ENCODE measurements around the gene DDX5. TPM values are rescaled to one million over a fixed set of nuclear protein-coding genes. Genes with fewer than 3 reads are reported as not detected.

The DDX5 gene
- total RNA-seq, 2 experiments from 2014 or later = 679 to 698 TPM

DNA sequence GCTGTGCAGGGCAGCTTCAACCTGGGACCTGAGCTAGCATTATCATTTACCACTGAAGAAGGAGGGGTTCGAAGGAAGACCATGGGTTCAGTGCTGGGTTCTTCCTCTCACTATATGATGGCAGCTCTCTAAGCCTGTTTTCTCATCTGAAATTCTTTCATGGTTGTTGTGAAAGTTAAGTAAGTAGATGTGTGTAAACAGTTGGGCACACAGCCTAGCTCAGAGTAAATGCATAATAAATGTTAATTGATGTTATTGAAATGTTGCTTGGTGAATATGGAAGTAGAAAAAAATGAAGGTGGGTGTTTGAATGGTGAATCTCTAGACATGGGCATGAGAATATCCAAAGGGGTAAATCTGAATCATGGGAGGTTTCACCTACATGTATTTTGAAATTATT is 9.7 kb upstream of the DDX5 start:
- CTCF ChIA-PET = interaction anchor here (0.7 kb wide), 1 partner anchor 9 kb away, joined by 3 read pairs; the partner anchor contains the start of gene CEP95
- POLR2A ChIA-PET = interaction anchor here (0.5 kb wide), 1 partner anchor 1622 kb away, joined by 5 read pairs; no protein-coding TSS in a partner anchor

GRCh38 chr17:64515419-64515818 is 9.3 kb upstream of the DDX5 start:
- ChIA-PET CTCF (interaction anchor here (0.7 kb wide), 1 partner anchor 8 kb away, joined by 3 read pairs; the partner anchor contains the start of gene CEP95), POLR2A (interaction anchor here (0.5 kb wide), 2 partner anchors 51 to 1622 kb away, joined by 5 to 10 read pairs; no protein-coding TSS in a partner anchor)

DNA sequence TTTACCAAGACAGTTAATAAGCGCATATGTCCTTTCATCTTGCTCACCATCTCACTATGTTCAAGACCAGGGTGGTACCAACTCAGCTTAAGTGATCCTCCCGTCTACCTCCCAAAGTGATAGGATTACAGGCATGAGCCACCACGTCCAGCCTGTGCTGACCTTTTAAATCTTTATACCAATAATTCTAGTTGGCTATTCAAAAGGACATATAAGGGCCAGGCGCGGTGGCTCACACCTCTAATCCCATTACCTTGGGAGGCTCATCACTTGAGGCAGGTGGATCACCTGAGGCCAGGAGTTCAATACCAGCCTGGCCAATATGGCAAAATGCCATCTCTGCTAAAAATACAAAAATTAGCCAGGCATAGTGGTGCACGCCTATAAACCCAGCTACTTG is 3.1 kb upstream of the DDX5 start:
- POLR2A ChIA-PET = no interaction called here
- CTCF ChIA-PET = interaction anchor here (0.6 to 1.1 kb wide), 2 partner anchors 18 to 167 kb away, joined by 3 read pairs; no protein-coding TSS in a partner anchor

- POLR2A ChIA-PET = no interaction called here
- CTCF ChIA-PET = interaction anchor here (0.6 to 1.1 kb wide), 2 partner anchors 18 to 168 kb away, joined by 3 read pairs; no protein-coding TSS in a partner anchor
Observed at GRCh38 chr17:64508683-64509082, 2.6 kb upstream of the DDX5 start.

- ChIA-PET CTCF (interaction anchor here (1.0 to 1.8 kb wide), 5 partner anchors 8 to 87 kb away, joined by 3 to 7 read pairs (median 5); partner anchors contain the start of gene POLG2), POLR2A (interaction anchor here (1.0 to 4.4 kb wide), 5 partner anchors 11 to 141 kb away, joined by 3 to 90 read pairs (median 4); partner anchors contain the start of gene POLG2)
Observed at GRCh38 chr17:64507413-64507782, 1.3 kb upstream of the DDX5 start.

- ChIA-PET CTCF (interaction anchor here (1.0 to 1.8 kb wide), 5 partner anchors 9 to 87 kb away, joined by 3 to 7 read pairs (median 5); partner anchors contain the start of gene POLG2), POLR2A (interaction anchor here (0.5 to 4.4 kb wide), 10 partner anchors 11 to 230 kb away, joined by 3 to 90 read pairs (median 4); partner anchors contain the start of gene POLG2)
Observed at GRCh38 chr17:64506576-64507412, 705 bp upstream of the DDX5 start, which contains the start of gene CEP95. Gene CEP95, plus strand, starts transcription at chr17:64506977. Its CDS starts 121 bp downstream, at chr17:64507098.

DNA sequence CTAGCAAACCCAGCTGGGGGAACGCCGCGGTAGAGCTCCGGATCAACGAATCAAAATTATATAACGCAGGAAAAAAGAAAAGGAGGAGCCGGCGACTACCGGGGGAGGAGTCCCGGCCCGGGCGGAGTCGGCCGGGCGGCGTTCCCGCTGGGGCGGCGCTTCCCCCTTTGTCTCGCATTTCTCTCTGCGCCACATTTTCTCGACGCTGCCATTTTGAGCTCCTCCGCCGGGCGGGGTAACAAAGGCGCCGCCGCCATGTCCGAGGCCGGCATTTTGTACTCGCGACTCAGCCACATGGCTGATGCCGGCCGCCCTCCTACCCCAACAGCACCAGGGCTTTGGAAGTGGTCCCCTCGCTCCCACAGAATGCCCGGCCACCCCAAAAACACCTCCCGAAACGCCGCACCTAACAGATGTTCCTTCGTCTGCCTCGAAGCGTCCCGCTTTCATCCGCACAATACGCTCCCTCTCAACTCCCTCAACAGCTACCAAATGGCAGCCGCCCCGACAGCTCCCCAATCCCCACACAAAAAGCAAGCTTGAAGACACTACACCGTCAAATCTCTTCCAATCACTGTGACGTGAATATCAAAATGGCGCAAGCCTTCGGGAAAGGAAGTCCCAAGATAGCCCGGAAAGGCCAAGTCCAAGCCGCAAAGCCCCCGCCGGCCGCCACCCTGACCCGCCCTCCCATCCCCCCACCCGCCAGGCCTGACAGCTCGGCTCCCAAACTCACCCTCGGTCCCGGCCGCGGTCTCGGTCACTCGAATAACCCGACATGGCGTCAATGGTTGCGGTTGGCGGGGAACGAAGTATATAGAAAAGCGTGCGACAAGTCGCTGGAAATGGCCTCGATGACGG is 519 bp downstream of the DDX5 start:
- ChIA-PET POLR2A (interaction anchor here (0.6 to 4.4 kb wide), 13 partner anchors 9 to 732 kb away, joined by 3 to 90 read pairs (median 4); partner anchors contain the start of genes DDX42, ICAM2, POLG2 and SMURF2), CTCF (interaction anchor here (1.4 to 1.5 kb wide), 2 partner anchors 9 to 15 kb away, joined by 4 to 15 read pairs; partner anchors contain the start of gene POLG2)

DNA sequence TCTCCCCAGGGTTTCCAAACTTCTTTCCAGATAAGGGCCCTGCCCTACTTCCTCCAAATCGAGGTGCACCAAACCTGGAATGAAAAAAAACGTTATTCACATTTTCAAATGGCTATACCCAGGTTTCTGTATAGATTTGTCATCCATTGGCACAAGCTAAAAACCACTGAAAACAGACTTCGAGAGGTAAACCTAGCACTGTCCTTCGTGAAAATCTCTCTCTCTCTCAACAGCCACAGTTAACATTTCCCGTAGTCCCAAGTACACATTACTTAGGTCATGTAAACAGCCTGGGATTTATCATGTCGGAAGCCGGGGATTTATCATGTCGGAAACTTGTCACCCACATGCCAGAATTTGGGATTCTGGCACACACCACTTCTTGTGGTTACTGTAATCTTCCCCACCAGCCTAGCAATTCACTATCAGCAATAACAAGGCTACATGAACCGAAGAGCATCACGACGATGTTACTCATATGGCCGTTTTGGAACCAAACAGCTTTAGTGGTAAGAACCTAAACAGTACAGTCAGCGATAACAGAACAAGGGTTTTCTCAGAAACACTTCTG is 1.2 kb downstream of the DDX5 start:
- ChIA-PET POLR2A (interaction anchor here (0.6 to 4.4 kb wide), 11 partner anchors 9 to 731 kb away, joined by 3 to 90 read pairs (median 4); partner anchors contain the start of genes DDX42, ICAM2, POLG2 and SMURF2), CTCF (interaction anchor here (1.4 to 1.5 kb wide), 3 partner anchors 8 to 14 kb away, joined by 4 to 15 read pairs (median 5); partner anchors contain the start of gene POLG2)

GRCh38 chr17:64503821-64504768 is 2.0 kb downstream of the DDX5 start:
- POLR2A ChIA-PET = interaction anchor here (1.0 to 4.4 kb wide), 5 partner anchors 8 to 484 kb away, joined by 3 to 90 read pairs (median 5); partner anchors contain the start of genes ICAM2, POLG2 and SMURF2
- CTCF ChIA-PET = interaction anchor here (1.4 to 1.5 kb wide), 2 partner anchors 11 to 13 kb away, joined by 4 to 5 read pairs; no protein-coding TSS in a partner anchor

GRCh38 chr17:64503341-64503740 is 2.7 kb downstream of the DDX5 start:
- ChIA-PET POLR2A (interaction anchor here (4.4 kb wide), 1 partner anchor 12 kb away, joined by 25 read pairs; no protein-coding TSS in a partner anchor), CTCF (interaction anchor here (1.4 kb wide), 1 partner anchor 10 kb away, joined by 5 read pairs; no protein-coding TSS in a partner anchor)

DNA sequence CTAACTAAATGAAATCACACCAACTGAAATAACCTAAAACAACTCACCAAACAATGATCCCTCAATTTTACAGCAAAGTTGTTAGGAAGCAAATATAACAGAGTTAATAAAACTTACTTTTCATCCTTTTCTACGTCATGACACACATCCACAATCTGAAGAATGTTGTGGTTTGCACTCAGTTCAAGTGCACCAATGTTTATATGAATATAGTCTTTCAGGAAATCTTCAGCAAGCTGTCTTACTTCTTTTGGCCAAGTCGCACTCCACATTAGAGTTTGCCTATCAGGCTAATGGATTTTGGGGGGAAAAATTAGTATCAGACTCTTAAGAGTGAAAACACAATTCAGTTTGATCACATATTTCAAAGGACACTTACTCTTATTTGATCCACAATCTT is 3.3 kb downstream of the DDX5 start:
- ChIA-PET CTCF (no interaction called here), POLR2A (interaction anchor here (0.8 to 4.4 kb wide), 2 partner anchors 10 to 11 kb away, joined by 3 to 25 read pairs; no protein-coding TSS in a partner anchor)

DNA sequence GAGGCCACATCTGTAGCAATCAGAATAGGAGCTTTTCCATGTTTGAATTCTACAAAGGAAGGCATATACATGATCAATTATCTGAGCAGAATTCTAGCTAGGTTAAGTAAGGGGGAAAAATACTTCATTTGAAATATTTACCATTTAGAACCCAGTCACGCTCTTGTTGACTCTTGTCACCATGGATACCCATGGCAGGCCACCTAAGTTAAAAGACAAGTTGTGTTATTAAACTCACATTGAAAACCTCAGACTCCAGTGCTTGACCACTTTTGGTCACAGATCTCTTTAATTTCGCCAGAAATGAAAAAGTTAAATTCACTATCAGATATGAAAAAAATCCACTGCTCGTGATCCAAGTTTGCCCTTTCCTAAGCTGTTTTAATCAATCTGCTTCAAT is 4.1 kb downstream of the DDX5 start:
- POLR2A ChIA-PET = interaction anchor here (0.8 kb wide), 1 partner anchor 9 kb away, joined by 3 read pairs; no protein-coding TSS in a partner anchor

DNA sequence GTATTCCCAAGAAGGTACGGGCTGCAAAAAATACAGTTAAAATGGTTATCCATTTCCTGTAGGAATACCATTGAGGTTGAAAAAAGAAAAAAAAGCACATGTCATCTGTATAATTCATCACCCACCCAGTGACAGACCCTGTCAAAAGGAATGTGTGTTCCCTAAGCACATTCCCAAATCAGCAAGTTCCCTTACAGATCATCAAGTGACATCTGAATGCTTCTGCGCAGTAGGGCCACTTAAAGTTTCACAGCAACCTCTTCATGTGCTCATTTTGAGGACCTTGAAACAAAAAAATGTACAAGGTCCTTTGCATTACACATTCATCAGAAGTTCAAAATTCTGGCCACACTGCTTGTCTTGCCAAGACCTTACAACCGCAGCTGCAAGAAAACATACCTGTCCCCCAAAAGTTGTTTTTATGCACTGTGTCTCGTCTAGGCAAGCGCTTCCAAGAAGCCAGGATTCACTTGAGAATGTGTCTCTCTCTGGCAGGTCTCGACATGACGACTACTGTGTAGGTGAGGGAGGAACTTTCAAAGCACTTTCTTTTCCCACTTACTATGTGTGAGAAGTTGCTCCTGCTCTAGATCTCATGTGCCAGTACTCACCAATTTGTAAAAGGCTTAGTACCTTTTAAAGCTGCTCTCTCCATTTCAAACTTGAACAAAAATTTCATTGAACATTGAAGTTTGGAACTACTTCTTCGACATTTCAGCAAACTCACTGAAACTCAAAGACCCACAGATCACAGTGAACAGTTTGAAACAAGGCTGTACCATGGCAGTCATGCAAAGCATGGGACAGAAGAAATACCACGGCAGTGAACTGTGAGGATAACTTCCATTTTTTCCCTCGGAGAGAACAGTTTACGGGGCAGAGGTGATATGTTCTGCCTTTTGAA is 5.0 kb downstream of the DDX5 start:
- ChIA-PET CTCF (interaction anchor here (1.6 kb wide), 1 partner anchor 148 kb away, joined by 3 read pairs; no protein-coding TSS in a partner anchor), POLR2A (no interaction called here)

More for the DNA sequence above, 4.1 kb downstream of the DDX5 start:
- CTCF ChIA-PET = interaction anchor here (0.8 kb wide), 1 partner anchor 441 kb away, joined by 3 read pairs; no protein-coding TSS in a partner anchor

DNA sequence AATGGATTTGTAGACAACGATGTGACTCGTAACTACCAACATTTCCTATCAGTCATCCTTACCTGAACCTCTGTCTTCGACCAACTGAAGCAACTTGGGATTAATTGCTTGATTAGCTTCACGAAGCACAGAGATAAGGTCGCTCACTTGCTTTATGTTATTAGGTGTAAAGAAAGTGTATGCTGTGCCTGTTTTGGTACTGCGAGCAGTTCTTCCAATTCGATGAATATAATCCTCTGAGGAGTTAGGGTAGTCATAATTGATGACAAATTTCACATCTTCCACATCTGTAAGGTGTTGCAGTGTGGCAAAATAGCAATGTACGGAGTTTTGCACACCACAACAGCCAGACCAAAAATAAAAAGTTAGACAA is 5.6 kb downstream of the DDX5 start:
- ChIA-PET CTCF (interaction anchor here (1.6 kb wide), 1 partner anchor 149 kb away, joined by 3 read pairs; no protein-coding TSS in a partner anchor), POLR2A (no interaction called here)

DNA sequence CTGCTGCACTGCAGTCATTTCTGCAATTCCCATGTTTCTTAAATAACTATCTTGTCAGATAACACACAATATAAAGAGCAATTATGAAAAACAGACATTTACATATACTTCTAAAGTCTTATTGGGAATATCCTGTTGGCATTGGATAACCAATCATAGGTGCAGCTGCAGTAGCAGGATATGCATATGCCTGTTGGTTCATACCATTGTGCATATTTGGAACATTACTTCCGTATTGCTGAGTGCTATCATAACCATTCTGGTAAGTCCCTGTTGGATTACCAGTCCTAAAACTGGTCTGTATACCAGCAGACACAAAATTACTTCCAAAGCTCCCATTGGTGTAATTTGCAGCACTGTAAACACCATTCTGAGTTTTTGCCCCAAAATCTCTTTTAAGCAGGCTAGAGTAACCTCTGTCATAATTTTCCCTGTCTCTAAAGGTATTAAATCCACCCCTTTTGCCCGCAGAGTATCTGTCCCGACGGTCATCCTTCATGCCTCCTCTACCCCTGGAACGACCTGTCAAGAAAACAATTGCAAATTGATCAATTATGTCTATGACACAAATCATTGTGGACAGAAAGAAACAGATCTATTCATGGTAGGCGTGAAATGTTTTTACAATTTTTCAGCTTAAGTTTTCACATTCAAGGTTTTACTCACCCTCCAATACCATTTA is 6.1 kb downstream of the DDX5 start:
- ChIA-PET CTCF (interaction anchor here (0.9 to 1.6 kb wide), 2 partner anchors 80 to 149 kb away, joined by 3 read pairs; no protein-coding TSS in a partner anchor), POLR2A (no interaction called here)
